Stimulated activated CD4-positive, alpha-beta T cell treated with anti-CD3 and anti-CD28 coated beads, Interleukin-4, amount 100 ng/mL, for 4 hours (primary cell): ENCODE data around the gene LRIT1.

Experiments used
- DNase-seq, 2 experiments: peaks; one replicate each; pipeline ENCODE4 v3.0.0-alpha.2; 2020

LRIT1 gene

DNA sequence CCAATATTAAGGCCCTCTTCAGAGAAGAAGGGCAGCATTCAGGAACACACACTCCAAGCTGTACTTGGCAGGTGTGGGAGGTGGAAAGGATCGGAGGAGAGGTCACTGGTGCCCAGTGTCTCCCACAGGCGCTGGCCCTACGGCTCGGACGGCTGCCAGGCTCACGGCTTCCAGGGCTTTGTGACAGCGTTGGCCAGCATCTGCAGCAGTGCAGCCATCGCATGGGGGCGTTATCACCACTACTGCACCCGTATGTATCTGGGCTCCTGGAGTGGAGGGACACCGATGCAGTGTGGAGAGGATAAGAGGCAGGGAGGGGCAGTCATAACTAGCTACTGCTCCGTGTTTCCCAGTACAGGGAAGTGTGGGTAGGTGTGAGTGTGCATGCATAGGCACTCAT lies 7.4 kb upstream of the LRIT1 start:
- DNase-seq: no peak

DNA sequence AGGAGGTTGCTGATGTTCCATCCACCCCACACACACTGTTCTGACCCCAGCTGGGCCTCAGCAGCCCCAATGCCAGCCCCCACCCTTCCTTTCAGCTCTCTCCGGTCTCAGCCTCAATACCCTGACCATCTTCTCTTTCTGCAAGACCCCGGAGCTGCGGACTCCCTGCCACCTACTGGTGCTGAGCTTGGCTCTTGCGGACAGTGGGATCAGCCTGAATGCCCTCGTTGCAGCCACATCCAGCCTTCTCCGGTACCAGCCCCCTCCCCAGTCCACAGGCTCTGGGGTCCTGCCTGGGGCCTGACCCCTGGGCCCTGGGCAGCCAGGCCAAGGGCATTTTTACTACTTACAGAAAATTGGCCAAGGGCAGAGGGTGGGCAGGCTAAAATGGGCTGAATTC lies 6.2 kb upstream of the LRIT1 start:
- no peak for DNase-seq

DNA sequence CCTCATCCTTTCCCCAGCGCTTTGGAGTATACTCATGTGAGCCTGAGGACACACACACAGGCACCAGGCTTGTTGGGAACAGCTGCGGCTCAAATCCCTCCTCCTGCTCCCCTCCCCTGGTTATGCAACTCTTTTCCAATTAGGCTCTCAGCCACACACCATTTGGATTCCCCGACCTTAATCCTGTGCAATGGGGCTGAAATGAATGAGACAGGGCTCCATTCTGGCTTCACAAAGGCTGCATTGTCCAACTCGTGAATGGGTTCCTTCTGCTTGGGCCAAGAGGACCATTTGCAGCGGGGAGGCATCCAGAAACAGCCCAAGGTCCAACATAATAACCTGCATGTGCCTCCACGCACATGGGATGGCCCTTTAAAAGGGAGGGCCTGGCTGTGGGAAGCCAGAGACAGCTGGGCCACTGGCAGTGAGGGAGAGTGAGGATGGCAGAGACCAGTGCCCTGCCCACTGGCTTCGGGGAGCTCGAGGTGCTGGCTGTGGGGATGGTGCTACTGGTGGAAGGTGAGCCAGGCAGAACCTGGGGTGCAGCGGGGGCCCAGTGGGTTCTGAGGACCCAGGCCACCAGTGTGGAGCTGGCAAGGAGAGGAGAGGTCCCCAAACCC lies 3.4 kb upstream of the LRIT1 start, which contains the start of gene RGR:
Gene RGR (plus strand): TSS at position 403 of the 620 bp plus-strand sequence. CDS start 38 bp downstream, at position 441.
- DNase-seq: no peak

DNA sequence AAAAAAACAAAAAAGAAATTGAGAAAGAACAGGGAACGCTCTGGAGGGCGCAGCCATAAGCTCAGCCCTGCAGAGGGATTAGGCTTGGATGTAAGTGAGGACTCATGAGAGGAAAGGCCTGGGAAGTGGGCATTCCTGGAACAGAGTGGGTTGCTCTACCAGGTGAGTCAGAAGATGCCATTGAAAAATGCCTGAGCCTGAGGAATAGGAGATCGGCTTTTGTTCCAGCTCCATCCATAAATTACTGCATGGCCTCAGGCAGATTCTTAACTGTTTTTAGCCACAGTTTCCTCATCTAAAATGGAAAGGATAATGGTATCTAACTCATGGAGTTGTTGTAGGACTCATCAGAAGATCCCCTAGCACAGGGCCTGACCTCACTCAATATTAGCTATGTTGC lies 2.4 kb upstream of the LRIT1 start:
- no peak for DNase-seq

DNA sequence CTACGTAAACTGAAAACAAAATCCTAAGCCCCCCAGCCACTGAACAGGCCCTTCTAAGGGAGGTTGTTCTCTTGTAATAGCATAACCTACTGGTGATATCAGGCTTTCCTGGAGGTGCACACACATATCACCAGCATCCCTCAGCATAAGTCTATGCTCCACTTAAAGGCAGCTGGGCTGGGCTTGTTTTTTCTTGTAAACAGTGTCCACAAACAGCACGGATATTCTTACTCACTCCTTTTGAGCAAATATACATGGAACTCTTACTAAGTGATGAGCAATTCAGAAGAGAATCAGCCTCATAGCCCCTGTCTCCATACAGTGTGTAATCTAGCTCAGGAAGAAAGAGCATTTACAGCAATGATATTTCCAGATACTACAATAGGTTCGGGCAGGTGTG lies 2.4 kb downstream of the LRIT1 start:
- no peak for DNase-seq

GRCh38 chr10:84237199-84238051 lies 3.9 kb downstream of the LRIT1 start:
- DNase-seq: no peak

- DNase-seq: no peak
Measured at GRCh38 chr10:84236807-84237198, 4.5 kb downstream of the LRIT1 start.

GRCh38 chr10:84235096-84235495 lies 6.2 kb downstream of the LRIT1 start:
- DNase-seq: no peak

- no peak for DNase-seq
Measured at GRCh38 chr10:84234479-84234878, 6.9 kb downstream of the LRIT1 start.

DNA sequence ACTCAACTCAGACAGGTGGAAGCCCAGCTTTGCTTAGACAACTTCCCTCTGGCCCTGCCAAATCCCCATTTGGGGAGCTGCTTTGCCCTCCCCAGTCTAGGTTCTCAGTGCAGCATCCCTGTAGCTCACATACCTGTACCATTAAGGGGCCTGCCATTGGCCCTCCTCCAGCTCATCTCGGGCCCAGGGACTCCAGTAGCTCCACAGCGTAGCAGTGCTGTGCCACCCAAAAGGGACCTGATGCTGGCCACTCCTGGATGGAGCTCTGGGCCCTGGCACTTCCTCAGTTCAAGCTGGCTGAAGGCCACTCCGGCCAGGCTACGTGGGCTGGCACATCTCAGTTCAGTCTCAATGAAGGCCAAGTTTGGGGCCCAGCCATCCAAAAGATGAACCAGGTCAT lies 7.4 kb downstream of the LRIT1 start:
- DNase-seq: no peak

DNA sequence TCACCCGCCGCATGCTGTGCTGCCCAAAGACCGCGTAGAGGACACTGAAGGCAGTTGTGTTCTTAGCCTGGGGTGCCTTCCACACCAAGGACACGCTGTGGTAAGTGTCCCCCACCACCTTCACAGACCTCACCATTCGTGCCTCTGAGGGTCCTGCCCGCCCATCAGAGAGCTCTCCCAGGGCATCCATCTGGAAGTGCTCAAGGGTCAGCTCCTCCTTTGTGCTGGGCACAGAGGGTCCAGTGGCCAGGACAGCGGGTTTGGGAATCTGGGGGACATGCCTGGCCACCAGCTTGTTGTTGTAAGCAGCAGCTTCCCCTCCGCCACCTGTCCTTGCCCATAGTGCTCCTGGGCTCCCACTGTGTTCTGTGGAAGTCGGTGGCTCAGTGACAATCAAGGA lies 9.0 kb downstream of the LRIT1 start:
- DNase-seq: no peak

DNA sequence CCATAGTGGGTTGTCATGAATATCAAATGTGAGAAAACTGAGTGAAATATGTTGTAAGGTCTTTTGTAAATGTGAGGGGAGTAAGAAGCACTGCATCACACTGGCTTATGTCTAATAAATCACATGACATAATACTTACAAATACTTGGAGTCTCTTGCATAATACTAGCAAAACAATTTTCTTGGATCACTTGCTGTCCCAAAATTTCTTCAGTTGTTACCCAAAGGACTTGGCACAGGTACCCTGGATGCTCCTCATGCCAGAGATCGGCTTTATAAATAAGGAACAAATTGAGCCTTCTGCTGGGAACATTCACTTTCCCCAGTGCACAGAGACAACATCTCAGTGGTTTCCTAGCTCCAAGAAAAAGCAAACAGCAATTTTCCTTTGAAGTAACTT lies 11.0 kb downstream of the LRIT1 start:
- no peak for DNase-seq

DNA sequence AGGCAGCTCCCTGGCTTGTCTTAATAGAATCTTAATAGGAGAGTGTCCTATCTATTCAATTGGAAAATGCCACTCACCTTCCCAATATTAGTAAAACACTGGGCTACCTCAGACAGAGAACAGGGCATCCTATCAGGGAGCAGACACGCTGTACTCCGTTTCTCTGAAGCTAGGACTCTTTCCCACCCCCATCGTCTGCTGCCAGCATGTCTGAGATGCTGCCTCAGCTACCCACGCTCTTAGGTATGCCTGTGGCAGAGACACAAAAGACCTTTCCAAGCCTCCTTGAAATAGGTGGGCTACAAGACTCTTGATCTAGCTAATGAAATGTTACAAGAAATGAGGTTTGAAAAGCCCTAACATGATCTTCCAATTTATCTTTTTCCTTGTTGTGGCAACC lies 13.5 kb downstream of the LRIT1 start:
- DNase-seq: no peak

GRCh38 chr10:84226616-84227015 lies 14.7 kb downstream of the LRIT1 start:
- no peak for DNase-seq

GRCh38 chr10:84225427-84226173 lies 15.7 kb downstream of the LRIT1 start, which contains the start of gene LRIT2:
TSS of gene LRIT2 (minus strand) at chr10:84225544. CDS start at chr10:84225520, 24 bp downstream.
- no peak for DNase-seq

- no peak for DNase-seq
Measured at GRCh38 chr10:84224411-84225028, 16.8 kb downstream of the LRIT1 start.

GRCh38 chr10:84221916-84222315 lies 19.4 kb downstream of the LRIT1 start:
- DNase-seq: no peak

DNA sequence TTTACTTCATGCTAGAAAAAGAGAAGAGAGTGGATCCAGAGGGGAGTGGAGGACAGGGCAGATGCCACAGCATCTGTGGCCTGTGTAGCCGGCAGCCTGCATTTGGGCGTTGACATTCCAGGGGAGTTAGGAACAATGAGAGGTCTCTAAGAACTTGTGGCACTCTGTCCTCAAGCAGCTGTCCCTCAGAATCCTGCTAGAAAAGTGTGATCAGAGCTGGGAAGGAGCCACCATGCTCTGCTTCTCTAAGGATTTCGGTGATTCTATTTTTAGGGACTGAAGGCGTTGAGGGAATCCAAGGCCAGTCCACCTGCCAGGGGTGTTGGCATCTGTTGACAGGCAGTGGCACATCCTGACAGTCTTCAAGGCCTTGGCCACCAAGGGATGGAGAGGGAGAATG lies 23.6 kb downstream of the LRIT1 start:
- no peak for DNase-seq

- DNase-seq: no peak
Measured at GRCh38 chr10:84216834-84217233, 24.5 kb downstream of the LRIT1 start.

DNA sequence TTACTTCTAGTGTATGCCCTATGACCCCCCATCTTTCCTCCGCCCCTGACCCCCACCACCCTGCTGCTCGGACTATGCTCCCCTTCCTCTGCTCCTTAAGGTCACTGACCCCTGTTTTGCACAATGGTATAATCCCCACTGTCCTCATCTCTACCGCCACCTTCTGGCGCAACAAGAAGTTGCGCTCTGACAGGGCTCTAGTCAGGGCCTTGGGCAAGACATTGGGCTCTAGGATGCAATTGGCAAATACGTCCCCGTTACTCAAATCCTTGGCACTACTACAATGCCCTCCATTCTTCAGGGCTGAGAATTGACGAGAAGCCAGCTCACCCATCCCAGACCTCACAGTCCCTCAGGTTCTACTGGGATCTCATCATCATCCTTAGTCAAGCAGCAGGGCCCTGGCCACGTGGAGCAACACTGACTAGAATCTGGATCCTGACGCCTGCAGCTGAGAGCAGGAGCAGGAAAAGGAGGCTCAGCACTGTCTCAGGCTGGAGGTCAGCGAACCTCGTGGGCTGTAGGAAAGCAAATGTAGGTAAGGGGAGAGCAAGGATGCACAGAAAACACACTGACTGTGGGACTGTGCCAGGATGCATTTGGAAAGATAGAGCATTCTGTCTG lies 26.6 kb downstream of the LRIT1 start:
- no peak for DNase-seq

DNA sequence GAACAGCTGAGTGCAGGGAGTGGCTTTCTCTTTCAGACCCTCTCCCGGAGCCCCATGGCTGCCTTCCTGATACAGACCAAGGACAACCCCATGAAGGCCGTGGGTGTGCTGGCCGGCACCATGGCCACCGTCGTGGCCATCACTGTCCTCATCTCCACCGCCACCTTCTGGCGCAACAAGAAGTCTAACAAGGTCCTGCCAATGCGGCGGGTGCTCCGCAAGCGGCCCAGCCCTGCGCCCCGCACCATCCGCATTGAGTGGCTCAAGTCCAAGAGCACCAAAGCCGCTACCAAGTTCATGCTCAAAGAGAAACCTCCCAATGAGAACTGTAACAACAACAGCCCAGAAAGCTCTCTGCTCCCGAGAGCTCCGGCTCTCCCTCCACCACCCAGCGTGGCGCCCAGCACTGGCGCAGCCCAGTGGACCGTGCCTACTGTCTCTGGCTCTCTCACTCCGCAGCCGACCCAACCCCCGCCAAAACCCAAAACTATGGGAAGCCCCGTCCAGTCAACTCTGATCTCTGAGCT lies 27.2 kb downstream of the LRIT1 start:
- no peak for DNase-seq

GRCh38 chr10:84213076-84213475 lies 28.3 kb downstream of the LRIT1 start:
- no peak for DNase-seq
